ENCODE data around the gene C10orf95.
A peak's percentile ranks its signal among the peaks of the same experiment; 100 is the strongest.

GRCh38 chr10:102422545-102423129 is 28.7 kb downstream of the C10orf95 start:
- TF ChIP-seq EP300 (IDR thresholded peaks at IDR 0.05) (peak in 1 of 2 donors; percentile 41), CTCF (IDR thresholded peaks at IDR 0.05) (peak; percentile 73 to 83 (median 77))
